Mucosa of descending colon (tissue), 3 donors: Measurements from ENCODE around the gene INHBE. TPM values are rescaled to one million over a fixed set of nuclear protein-coding genes. Genes with fewer than 3 reads are reported as not detected.
A peak's percentile ranks its signal among the peaks of the same experiment; 100 is the strongest.

Experiments used
- ATAC-seq: fragments of 200-7000 bp; cut with Tn5 transposase; one replicate; pipeline ENCODE4 v1.9.1; 2020; ENCODE audit warnings: mild to moderate bottlenecking, moderate library complexity
- DNase-seq, 3 donors: peaks; one replicate each; pipeline ENCODE4 v3.0.0-alpha.2; 2020
- H3K36me3 ChIP-seq: fragments of 200-600 bp; one replicate; pipeline ENCODE4 v1.8.0; 2021; ENCODE audit warnings: low read depth, mild to moderate bottlenecking
- H3K4me1 ChIP-seq: fragments of 200-600 bp; one replicate; pipeline ENCODE4 v1.8.0; 2021; ENCODE audit warnings: low read depth, mild to moderate bottlenecking
- H3K4me3 ChIP-seq: fragments of 200-600 bp; one replicate; pipeline ENCODE4 v1.8.0; 2021; ENCODE audit warnings: mild to moderate bottlenecking
- H3K9me3 ChIP-seq: fragments of 200-600 bp; one replicate; pipeline ENCODE4 v1.8.0; 2021; ENCODE audit warnings: mild to moderate bottlenecking
- intact Hi-C, 2 donors: fragments of 100-400 bp; cut with DNase I in 1 of 2; cut with micrococcal nuclease in 1 of 2; formaldehyde crosslinking; loops; one replicate each; pipeline versions ENCODE4 v1.11.0 to v1.11.1; 2022; cut with DNase I, micrococcal nuclease
- total RNA-seq, 3 donors: library from RNA; stranded (reverse); fragmentation: NEBNext Ultra II Directional in 2 of 3; extraction: Animal tissue kit (Norgen Biotek cat#: 25700) in 2 of 3; gene quantifications; one replicate each; pipeline versions ENCODE4 v1.2.1 to v1.2.4, GENCODE V29; 2021 to 2023
- TF ChIP-seq, protein P1 (sequence below): fragments of 200-600 bp; IDR thresholded peaks from one replicate; pipeline ENCODE4 v1.8.0; 2022; ENCODE audit warnings: antibody characterized with exemption, mild to moderate bottlenecking
- donor health status: DM: no; HTN: no; CAD: no; lungs with moderate emphysema.
- donor health status: DM: no; HTN: no; CAD: no.
- donor health status: DM: no; HTN: yes; CAD: no.

INHBE gene
- total RNA-seq, 3 donors from 2014 or later: not detected

DNA sequence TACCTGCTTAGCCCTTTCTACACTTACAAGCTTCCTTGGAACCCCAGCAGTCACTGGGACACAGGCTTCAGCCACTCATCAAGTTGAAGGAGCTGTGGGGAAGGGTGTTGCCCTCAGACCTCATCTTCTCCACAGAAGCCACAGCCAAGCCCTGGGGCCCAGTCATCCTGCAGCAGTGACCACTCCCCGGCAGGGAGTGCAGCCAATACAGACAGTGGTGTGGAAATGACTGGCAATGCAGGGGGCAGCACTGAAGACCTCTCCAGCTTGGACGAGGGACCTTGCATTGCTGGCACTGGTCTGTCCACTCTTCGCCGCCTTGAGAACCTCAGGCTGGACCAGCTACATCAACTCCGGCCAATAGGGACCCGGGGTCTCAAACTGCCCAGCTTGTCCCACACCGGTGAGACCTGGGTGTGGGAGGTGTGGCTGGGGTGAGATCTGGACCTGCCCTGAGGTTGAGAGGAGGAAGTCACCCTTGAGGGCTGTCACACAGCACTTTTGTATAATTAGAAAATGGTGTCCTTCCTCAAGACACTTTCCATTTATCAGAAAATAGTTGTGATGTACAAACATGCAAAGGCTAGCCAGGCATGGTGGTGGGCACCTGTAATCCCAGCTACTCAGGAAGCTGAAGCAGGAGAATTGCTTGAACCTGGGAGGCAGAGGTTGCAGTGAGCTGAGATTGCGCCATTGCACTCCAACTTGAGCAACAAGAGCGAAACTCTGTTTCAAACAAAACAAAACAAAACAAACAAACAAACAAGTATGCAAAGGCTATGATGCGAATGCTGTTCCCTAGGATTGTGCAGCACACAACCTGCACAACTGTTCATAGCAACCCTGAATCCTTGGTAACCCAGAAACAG, 14.4 kb downstream of the INHBE start:
- H3K4me3 ChIP-seq: no peak overlapping the region
- peaks cover 11% of the 10 kb centered on the region for H3K4me1 ChIP-seq
- no peak for DNase-seq
- intact Hi-C loops: no loop called here
- no peaks in the 10 kb centered on the region for H3K9me3 ChIP-seq
- ATAC-seq: no peak
- no peaks in the 10 kb centered on the region for H3K36me3 ChIP-seq
- TF ChIP-seq, protein P1, sequence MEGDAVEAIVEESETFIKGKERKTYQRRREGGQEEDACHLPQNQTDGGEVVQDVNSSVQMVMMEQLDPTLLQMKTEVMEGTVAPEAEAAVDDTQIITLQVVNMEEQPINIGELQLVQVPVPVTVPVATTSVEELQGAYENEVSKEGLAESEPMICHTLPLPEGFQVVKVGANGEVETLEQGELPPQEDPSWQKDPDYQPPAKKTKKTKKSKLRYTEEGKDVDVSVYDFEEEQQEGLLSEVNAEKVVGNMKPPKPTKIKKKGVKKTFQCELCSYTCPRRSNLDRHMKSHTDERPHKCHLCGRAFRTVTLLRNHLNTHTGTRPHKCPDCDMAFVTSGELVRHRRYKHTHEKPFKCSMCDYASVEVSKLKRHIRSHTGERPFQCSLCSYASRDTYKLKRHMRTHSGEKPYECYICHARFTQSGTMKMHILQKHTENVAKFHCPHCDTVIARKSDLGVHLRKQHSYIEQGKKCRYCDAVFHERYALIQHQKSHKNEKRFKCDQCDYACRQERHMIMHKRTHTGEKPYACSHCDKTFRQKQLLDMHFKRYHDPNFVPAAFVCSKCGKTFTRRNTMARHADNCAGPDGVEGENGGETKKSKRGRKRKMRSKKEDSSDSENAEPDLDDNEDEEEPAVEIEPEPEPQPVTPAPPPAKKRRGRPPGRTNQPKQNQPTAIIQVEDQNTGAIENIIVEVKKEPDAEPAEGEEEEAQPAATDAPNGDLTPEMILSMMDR: no peak

DNA sequence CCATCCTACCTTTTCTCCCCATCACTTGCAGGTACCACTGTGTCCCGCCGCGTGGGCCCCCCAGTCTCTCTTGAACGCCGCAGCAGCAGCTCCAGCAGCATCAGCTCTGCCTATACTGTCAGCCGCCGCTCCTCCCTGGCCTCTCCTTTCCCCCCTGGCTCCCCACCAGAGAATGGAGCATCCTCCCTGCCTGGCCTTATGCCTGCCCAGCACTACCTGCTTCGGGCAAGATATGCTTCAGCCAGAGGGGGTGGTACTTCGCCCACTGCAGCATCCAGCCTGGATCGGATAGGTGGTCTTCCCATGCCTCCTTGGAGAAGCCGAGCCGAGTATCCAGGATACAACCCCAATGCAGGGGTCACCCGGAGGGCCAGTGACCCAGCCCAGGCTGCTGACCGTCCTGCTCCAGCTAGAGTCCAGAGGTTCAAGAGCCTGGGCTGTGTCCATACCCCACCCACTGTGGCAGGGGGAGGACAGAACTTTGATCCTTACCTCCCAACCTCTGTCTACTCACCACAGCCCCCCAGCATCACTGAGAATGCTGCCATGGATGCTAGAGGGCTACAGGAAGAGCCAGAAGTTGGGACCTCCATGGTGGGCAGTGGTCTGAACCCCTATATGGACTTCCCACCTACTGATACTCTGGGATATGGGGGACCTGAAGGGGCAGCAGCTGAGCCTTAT, 15.3 kb downstream of the INHBE start:
- Histone ChIP-seq H3K4me3 (no peak overlapping the region), H3K9me3 (no peaks in the 10 kb centered on the region), H3K4me1 (peaks cover 15% of the 10 kb centered on the region), H3K36me3 (no peaks in the 10 kb centered on the region)
- ATAC-seq: no peak
- intact Hi-C loops: no loop called here
- TF ChIP-seq, protein P1: no peak
- DNase-seq: no peak

DNA sequence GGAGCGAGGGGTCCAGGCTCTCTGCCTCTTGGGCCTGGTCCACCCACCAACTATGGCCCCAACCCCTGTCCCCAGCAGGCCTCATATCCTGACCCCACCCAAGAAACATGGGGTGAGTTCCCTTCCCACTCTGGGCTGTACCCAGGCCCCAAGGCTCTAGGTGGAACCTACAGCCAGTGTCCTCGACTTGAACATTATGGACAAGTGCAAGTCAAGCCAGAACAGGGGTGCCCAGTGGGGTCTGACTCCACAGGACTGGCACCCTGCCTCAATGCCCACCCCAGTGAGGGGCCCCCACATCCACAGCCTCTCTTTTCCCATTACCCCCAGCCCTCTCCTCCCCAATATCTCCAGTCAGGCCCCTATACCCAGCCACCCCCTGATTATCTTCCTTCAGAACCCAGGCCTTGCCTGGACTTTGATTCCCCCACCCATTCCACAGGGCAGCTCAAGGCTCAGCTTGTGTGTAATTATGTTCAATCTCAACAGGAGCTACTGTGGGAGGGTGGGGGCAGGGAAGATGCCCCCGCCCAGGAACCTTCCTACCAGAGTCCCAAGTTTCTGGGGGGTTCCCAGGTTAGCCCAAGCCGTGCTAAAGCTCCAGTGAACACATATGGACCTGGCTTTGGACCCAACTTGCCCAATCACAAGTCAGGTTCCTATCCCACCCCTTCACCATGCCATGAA, 16.0 kb downstream of the INHBE start:
- intact Hi-C loops: no loop called here
- TF ChIP-seq, protein P1: no peak
- H3K36me3 ChIP-seq: no peaks in the 10 kb centered on the region
- ATAC-seq (peak; percentile 60), DNase-seq (peak in 2 of 3 donors; percentile 58 to 64)
- H3K4me1 ChIP-seq: peaks cover 20% of the 10 kb centered on the region
- H3K9me3 ChIP-seq: no peaks in the 10 kb centered on the region
- H3K4me3 ChIP-seq: no peak overlapping the region

DNA sequence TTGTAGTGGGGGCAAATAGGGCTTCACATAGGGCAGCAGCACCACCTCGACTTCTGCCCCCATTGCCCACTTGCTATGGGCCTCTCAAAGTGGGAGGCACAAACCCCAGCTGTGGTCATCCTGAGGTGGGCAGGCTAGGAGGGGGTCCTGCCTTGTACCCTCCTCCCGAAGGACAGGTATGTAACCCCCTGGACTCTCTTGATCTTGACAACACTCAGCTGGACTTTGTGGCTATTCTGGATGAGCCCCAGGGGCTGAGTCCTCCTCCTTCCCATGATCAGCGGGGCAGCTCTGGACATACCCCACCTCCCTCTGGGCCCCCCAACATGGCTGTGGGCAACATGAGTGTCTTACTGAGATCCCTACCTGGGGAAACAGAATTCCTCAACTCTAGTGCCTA, 16.6 kb downstream of the INHBE start:
- TF ChIP-seq, protein P1: no peak
- no peak for DNase-seq
- Histone ChIP-seq H3K4me3 (no peak overlapping the region), H3K36me3 (no peaks in the 10 kb centered on the region), H3K9me3 (no peaks in the 10 kb centered on the region), H3K4me1 (peaks cover 23% of the 10 kb centered on the region)
- no peak for ATAC-seq
- intact Hi-C loops: no loop called here

DNA sequence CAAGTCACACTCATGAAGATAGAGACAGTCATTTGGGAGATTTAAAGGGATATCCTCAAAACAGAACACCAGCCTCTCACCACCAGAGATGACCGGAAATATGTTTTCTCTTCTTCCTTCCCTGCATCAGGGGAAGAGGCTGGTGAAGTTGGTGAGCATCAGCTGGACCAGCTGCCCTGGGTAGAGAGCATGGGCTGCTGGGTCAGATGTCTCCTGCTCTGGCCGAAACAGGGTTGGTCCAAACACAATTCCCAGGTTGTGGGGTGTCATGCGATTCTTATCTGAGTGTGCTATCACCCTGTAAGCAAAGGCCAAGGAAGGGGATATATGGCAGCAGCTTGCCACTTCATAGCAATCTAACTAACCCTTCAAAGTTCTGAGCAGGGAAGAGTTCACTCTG, 17.3 kb downstream of the INHBE start:
- Histone ChIP-seq H3K9me3 (no peaks in the 10 kb centered on the region), H3K4me3 (no peak overlapping the region), H3K4me1 (peaks cover 23% of the 10 kb centered on the region), H3K36me3 (no peaks in the 10 kb centered on the region)
- TF ChIP-seq, protein P1: no peak
- no peak for ATAC-seq
- DNase-seq: no peak
- intact Hi-C loops: no loop called here
